Measurements from ENCODE around the gene FBXO17. TPM values are rescaled to one million over a fixed set of nuclear protein-coding genes. Genes with fewer than 3 reads are reported as not detected.
A peak's percentile ranks its signal among the peaks of the same experiment; 100 is the strongest.

Gene FBXO17
- total RNA-seq, 1 donor from 2014 or later, result 15.1 TPM

- Histone ChIP-seq H3K4me1 (ENCODE audit: control insufficient read depth in 3 of 3, insufficient read depth in 3 of 3, low read length in 3 of 3) (no peaks in the 10 kb centered on the region), H3K9me3 (ENCODE audit: control insufficient read depth in 3 of 3, low read length in 3 of 3) (no peaks in the 10 kb centered on the region), H3K4me3 (ENCODE audit: low read length in 3 of 3) (no peak overlapping the region), H3K36me3 (ENCODE audit: control insufficient read depth in 3 of 3, insufficient read depth in 3 of 3, low read length in 3 of 3) (peaks cover 17 to 25% (median 19%) of the 10 kb centered on the region in 3 donors), H3K27ac (ENCODE audit: low read depth, low read length) (no peak overlapping the region), H3K27me3 (ENCODE audit: control insufficient read depth in 3 of 3, insufficient read depth in 3 of 3, low read length in 3 of 3) (no peaks in the 10 kb centered on the region), H3K9ac (ENCODE audit: low read depth in 1 of 3, low read length in 3 of 3) (no peak overlapping the region)
These were observed 55.5 kb downstream of the FBXO17 start for GRCh38 chr19:38919837-38920601.

- no peaks in the 10 kb centered on the region for H3K27me3 ChIP-seq (ENCODE audit: control insufficient read depth in 3 of 3, insufficient read depth in 3 of 3, low read length in 3 of 3)
- H3K4me3 ChIP-seq (ENCODE audit: low read length in 3 of 3), result no peak overlapping the region
- no peak overlapping the region for H3K27ac ChIP-seq (ENCODE audit: low read depth, low read length)
- H3K9ac ChIP-seq (ENCODE audit: low read depth in 1 of 3, low read length in 3 of 3), result no peak overlapping the region
- H3K9me3 ChIP-seq (ENCODE audit: control insufficient read depth in 3 of 3, low read length in 3 of 3), result no peaks in the 10 kb centered on the region
- no peaks in the 10 kb centered on the region for H3K4me1 ChIP-seq (ENCODE audit: control insufficient read depth in 3 of 3, insufficient read depth in 3 of 3, low read length in 3 of 3)
- peaks cover 10 to 16% (median 12%) of the 10 kb centered on the region in 3 donors for H3K36me3 ChIP-seq (ENCODE audit: control insufficient read depth in 3 of 3, insufficient read depth in 3 of 3, low read length in 3 of 3)
These were observed 57.0 kb downstream of the FBXO17 start for GRCh38 chr19:38918526-38918925.

- Histone ChIP-seq H3K27me3 (ENCODE audit: control insufficient read depth in 3 of 3, insufficient read depth in 3 of 3, low read length in 3 of 3) (no peaks in the 10 kb centered on the region), H3K9ac (ENCODE audit: low read depth in 1 of 3, low read length in 3 of 3) (peak overlapping the region in 1 of 3 donors; percentile 8), H3K27ac (ENCODE audit: low read depth, low read length) (no peak overlapping the region), H3K36me3 (ENCODE audit: control insufficient read depth in 3 of 3, insufficient read depth in 3 of 3, low read length in 3 of 3) (peaks cover 10 to 16% (median 12%) of the 10 kb centered on the region in 3 donors), H3K4me3 (ENCODE audit: low read length in 3 of 3) (no peak overlapping the region), H3K4me1 (ENCODE audit: control insufficient read depth in 3 of 3, insufficient read depth in 3 of 3, low read length in 3 of 3) (no peaks in the 10 kb centered on the region), H3K9me3 (ENCODE audit: control insufficient read depth in 3 of 3, low read length in 3 of 3) (no peaks in the 10 kb centered on the region)
These were observed 57.5 kb downstream of the FBXO17 start for GRCh38 chr19:38917921-38918491.

- no peak overlapping the region for H3K4me3 ChIP-seq (ENCODE audit: low read length in 3 of 3)
- no peak overlapping the region for H3K27ac ChIP-seq (ENCODE audit: low read depth, low read length)
- peaks cover 10 to 16% (median 10%) of the 10 kb centered on the region in 3 donors for H3K36me3 ChIP-seq (ENCODE audit: control insufficient read depth in 3 of 3, insufficient read depth in 3 of 3, low read length in 3 of 3)
- H3K27me3 ChIP-seq (ENCODE audit: control insufficient read depth in 3 of 3, insufficient read depth in 3 of 3, low read length in 3 of 3), result no peaks in the 10 kb centered on the region
- no peaks in the 10 kb centered on the region for H3K9me3 ChIP-seq (ENCODE audit: control insufficient read depth in 3 of 3, low read length in 3 of 3)
- no peaks in the 10 kb centered on the region for H3K4me1 ChIP-seq (ENCODE audit: control insufficient read depth in 3 of 3, insufficient read depth in 3 of 3, low read length in 3 of 3)
- peak overlapping the region in 1 of 3 donors; percentile 45 for H3K9ac ChIP-seq (ENCODE audit: low read depth in 1 of 3, low read length in 3 of 3)
These were observed 58.0 kb downstream of the FBXO17 start for GRCh38 chr19:38917516-38917915.

- Histone ChIP-seq H3K36me3 (ENCODE audit: control insufficient read depth in 3 of 3, insufficient read depth in 3 of 3, low read length in 3 of 3) (peaks cover 2 to 10% (median 7%) of the 10 kb centered on the region in 3 donors), H3K4me3 (ENCODE audit: low read length in 3 of 3) (no peak overlapping the region), H3K27ac (ENCODE audit: low read depth, low read length) (no peak overlapping the region), H3K4me1 (ENCODE audit: control insufficient read depth in 3 of 3, insufficient read depth in 3 of 3, low read length in 3 of 3) (no peaks in the 10 kb centered on the region), H3K27me3 (ENCODE audit: control insufficient read depth in 3 of 3, insufficient read depth in 3 of 3, low read length in 3 of 3) (peaks cover 0 to 5% (median 0%) of the 10 kb centered on the region in 3 donors), H3K9ac (ENCODE audit: low read depth in 1 of 3, low read length in 3 of 3) (no peak overlapping the region), H3K9me3 (ENCODE audit: control insufficient read depth in 3 of 3, low read length in 3 of 3) (no peaks in the 10 kb centered on the region)
These were observed 59.9 kb downstream of the FBXO17 start for GRCh38 chr19:38915329-38916321.

- H3K27me3 ChIP-seq (ENCODE audit: control insufficient read depth in 3 of 3, insufficient read depth in 3 of 3, low read length in 3 of 3), result peaks cover 0 to 5% (median 0%) of the 10 kb centered on the region in 3 donors
- no peaks in the 10 kb centered on the region for H3K4me1 ChIP-seq (ENCODE audit: control insufficient read depth in 3 of 3, insufficient read depth in 3 of 3, low read length in 3 of 3)
- no peak overlapping the region for H3K9ac ChIP-seq (ENCODE audit: low read depth in 1 of 3, low read length in 3 of 3)
- no peaks in the 10 kb centered on the region for H3K9me3 ChIP-seq (ENCODE audit: control insufficient read depth in 3 of 3, low read length in 3 of 3)
- H3K27ac ChIP-seq (ENCODE audit: low read depth, low read length), result no peak overlapping the region
- H3K4me3 ChIP-seq (ENCODE audit: low read length in 3 of 3), result no peak overlapping the region
- peaks cover 6 to 17% (median 15%) of the 10 kb centered on the region in 3 donors for H3K36me3 ChIP-seq (ENCODE audit: control insufficient read depth in 3 of 3, insufficient read depth in 3 of 3, low read length in 3 of 3)
These were observed 61.6 kb downstream of the FBXO17 start for GRCh38 chr19:38913958-38914357.

- no peak overlapping the region for H3K27ac ChIP-seq (ENCODE audit: low read depth, low read length)
- H3K36me3 ChIP-seq (ENCODE audit: control insufficient read depth in 3 of 3, insufficient read depth in 3 of 3, low read length in 3 of 3), result peaks cover 6 to 21% (median 19%) of the 10 kb centered on the region in 3 donors
- peaks cover 0 to 5% (median 0%) of the 10 kb centered on the region in 3 donors for H3K27me3 ChIP-seq (ENCODE audit: control insufficient read depth in 3 of 3, insufficient read depth in 3 of 3, low read length in 3 of 3)
- H3K4me1 ChIP-seq (ENCODE audit: control insufficient read depth in 3 of 3, insufficient read depth in 3 of 3, low read length in 3 of 3), result no peaks in the 10 kb centered on the region
- no peak overlapping the region for H3K9ac ChIP-seq (ENCODE audit: low read depth in 1 of 3, low read length in 3 of 3)
- H3K9me3 ChIP-seq (ENCODE audit: control insufficient read depth in 3 of 3, low read length in 3 of 3), result no peaks in the 10 kb centered on the region
- no peak overlapping the region for H3K4me3 ChIP-seq (ENCODE audit: low read length in 3 of 3)
These were observed 62.7 kb downstream of the FBXO17 start for GRCh38 chr19:38912600-38913514.

- Histone ChIP-seq H3K4me1 (ENCODE audit: control insufficient read depth in 3 of 3, insufficient read depth in 3 of 3, low read length in 3 of 3) (no peaks in the 10 kb centered on the region), H3K27ac (ENCODE audit: low read depth, low read length) (no peak overlapping the region), H3K9me3 (ENCODE audit: control insufficient read depth in 3 of 3, low read length in 3 of 3) (no peaks in the 10 kb centered on the region), H3K27me3 (ENCODE audit: control insufficient read depth in 3 of 3, insufficient read depth in 3 of 3, low read length in 3 of 3) (peaks cover 0 to 5% (median 0%) of the 10 kb centered on the region in 3 donors), H3K4me3 (ENCODE audit: low read length in 3 of 3) (no peak overlapping the region), H3K9ac (ENCODE audit: low read depth in 1 of 3, low read length in 3 of 3) (no peak overlapping the region), H3K36me3 (ENCODE audit: control insufficient read depth in 3 of 3, insufficient read depth in 3 of 3, low read length in 3 of 3) (peaks cover 14 to 28% (median 26%) of the 10 kb centered on the region in 3 donors)
These were observed 64.0 kb downstream of the FBXO17 start for GRCh38 chr19:38911388-38912001.

- H3K4me1 ChIP-seq (ENCODE audit: control insufficient read depth in 3 of 3, insufficient read depth in 3 of 3, low read length in 3 of 3), result no peaks in the 10 kb centered on the region
- H3K9me3 ChIP-seq (ENCODE audit: control insufficient read depth in 3 of 3, low read length in 3 of 3), result no peaks in the 10 kb centered on the region
- H3K9ac ChIP-seq (ENCODE audit: low read depth in 1 of 3, low read length in 3 of 3), result no peak overlapping the region
- H3K4me3 ChIP-seq (ENCODE audit: low read length in 3 of 3), result no peak overlapping the region
- H3K27ac ChIP-seq (ENCODE audit: low read depth, low read length), result no peak overlapping the region
- peaks cover 0 to 5% (median 0%) of the 10 kb centered on the region in 3 donors for H3K27me3 ChIP-seq (ENCODE audit: control insufficient read depth in 3 of 3, insufficient read depth in 3 of 3, low read length in 3 of 3)
- H3K36me3 ChIP-seq (ENCODE audit: control insufficient read depth in 3 of 3, insufficient read depth in 3 of 3, low read length in 3 of 3), result peaks cover 17 to 33% (median 27%) of the 10 kb centered on the region in 3 donors
These were observed 65.1 kb downstream of the FBXO17 start for GRCh38 chr19:38910488-38910887.

Data from skeletal muscle tissue (tissue), 4 donors.